Ramos (cell line): ENCODE results near the gene TMEM126A.
"Not testable (repeated sequence)": the region's sequence is repeated elsewhere in the genome, so short reads cannot be mapped to it uniquely, and the experiment has no call there.

Experiments
- in situ Hi-C: fragments of 300-500 bp; cut with MboI; formaldehyde crosslinking; loops from one replicate; pipeline ENCODE4 v1.14.3; 2022; ENCODE audit warnings: low sequenced_read_pairs; ENCODE audit not compliant: unreplicated experiment

Gene TMEM126A

GRCh38 chr11:85654343-85654742 is 6.6 kb downstream of the TMEM126A start:
- in situ Hi-C loops: not testable (repeated sequence)

- in situ Hi-C loops: no loop called here
These were observed 9.0 kb downstream of the TMEM126A start for GRCh38 chr11:85656777-85657176.

GRCh38 chr11:85658180-85658579 is 10.4 kb downstream of the TMEM126A start:
- in situ Hi-C loops: no loop called here

GRCh38 chr11:85661972-85662664 is 14.4 kb downstream of the TMEM126A start:
- in situ Hi-C loops: no loop called here

- in situ Hi-C loops: no loop called here
These were observed 15.4 kb downstream of the TMEM126A start for GRCh38 chr11:85663080-85663752.

- in situ Hi-C loops: no loop called here
These were observed 16.2 kb downstream of the TMEM126A start for GRCh38 chr11:85663753-85664614.

GRCh38 chr11:85664615-85665481 is 17.1 kb downstream of the TMEM126A start, which contains the start of gene CREBZF:
TSS of gene CREBZF (minus strand) at chr11:85665129. CDS start at chr11:85664875, 254 bp downstream.
- in situ Hi-C loops: no loop called here

GRCh38 chr11:85665733-85666132 is 18.0 kb downstream of the TMEM126A start:
- in situ Hi-C loops: no loop called here

GRCh38 chr11:85666687-85667086 is 18.9 kb downstream of the TMEM126A start:
- in situ Hi-C loops: no loop called here

GRCh38 chr11:85668157-85668556 is 20.4 kb downstream of the TMEM126A start:
- in situ Hi-C loops: no loop called here

GRCh38 chr11:85670949-85671663 is 23.3 kb downstream of the TMEM126A start:
- in situ Hi-C loops: not testable (repeated sequence)

- in situ Hi-C loops: no loop called here
These were observed 24.5 kb downstream of the TMEM126A start for GRCh38 chr11:85672105-85672902.

GRCh38 chr11:85673393-85673792 is 25.6 kb downstream of the TMEM126A start:
- in situ Hi-C loops: no loop called here

- in situ Hi-C loops: no loop called here
These were observed 31.8 kb downstream of the TMEM126A start for GRCh38 chr11:85679576-85679975.

GRCh38 chr11:85680897-85681296 is 33.1 kb downstream of the TMEM126A start:
- in situ Hi-C loops: no loop called here

GRCh38 chr11:85682330-85683305 is 34.9 kb downstream of the TMEM126A start:
- in situ Hi-C loops: no loop called here

- in situ Hi-C loops: no loop called here
These were observed 37.5 kb downstream of the TMEM126A start for GRCh38 chr11:85685125-85685819.
